Tibial artery (tissue), 4 donors: ENCODE measurements around the gene RIPOR3.
"Not testable (repeated sequence)": the region's sequence is repeated elsewhere in the genome, so short reads cannot be mapped to it uniquely, and the experiment has no call there.

ENCODE experiments used
- DNase-seq, 2 donors: peaks; one replicate each; pipeline ENCODE4 v3.0.0-alpha.2; 2019
- H3K27ac ChIP-seq, 2 donors: fragments of 200-600 bp; sonication (generic) in 1 of 2; 1 replicate in 1 of 2; 2 replicates in 1 of 2; pipeline ENCODE4 v1.5.1; 2018 to 2019; ENCODE audit warnings: mild to moderate bottlenecking in 1 of 2
- H3K27me3 ChIP-seq, 2 donors: fragments of 200-600 bp; sonication (generic) in 1 of 2; one replicate each; pipeline versions ENCODE4 v1.5.1 to v1.6.0; 2016 to 2019
- H3K36me3 ChIP-seq, 3 donors: fragments of 200-600 bp; sonication (generic) in 2 of 3; one replicate each; pipeline ENCODE4 v1.5.1; 2016 to 2019; ENCODE audit warnings: mild to moderate bottlenecking in 2 of 3
- H3K4me1 ChIP-seq, 4 donors: fragments of 200-600 bp; sonication (generic) in 2 of 4; 1 replicate in 3 of 4; 2 replicates in 1 of 4; pipeline ENCODE4 v1.5.1; 2016 to 2019
- H3K4me3 ChIP-seq, 2 donors: fragments of 200-600 bp; sonication (generic) in 1 of 2; 1 replicate in 1 of 2; 2 replicates in 1 of 2; pipeline ENCODE4 v1.5.1; 2018 to 2019; ENCODE audit warnings: mild to moderate bottlenecking in 2 of 2
- H3K9me3 ChIP-seq, 3 donors: fragments of 200-600 bp; sonication (generic) in 1 of 3; one replicate each; pipeline ENCODE4 v1.5.1; 2016 to 2019
- CTCF ChIP-seq, 2 experiments: fragments of 200-600 bp in 1 of 2; fragments of 450-650 bp in 1 of 2; IDR thresholded peaks; one replicate each; pipeline ENCODE4 v1.5.1; 2017 to 2019; ENCODE audit warnings: antibody characterized with exemption in 2 of 2, mild to moderate bottlenecking in 1 of 2, moderate library complexity in 1 of 2
- intact Hi-C: fragments of 100-400 bp; cut with DNase I; formaldehyde crosslinking; loops from one replicate; pipeline ENCODE4 v1.15.0; 2023; ENCODE audit warnings: low total_unique reads

RIPOR3 gene

GRCh38 chr20:50672400-50673145 is 18.8 kb downstream of the RIPOR3 start:
- Histone ChIP-seq H3K4me1 (no peaks in the 10 kb centered on the region), H3K36me3 (no peaks in the 10 kb centered on the region), H3K27ac (no peak overlapping the region), H3K9me3 (no peaks in the 10 kb centered on the region), H3K27me3 (no peaks in the 10 kb centered on the region), H3K4me3 (no peak overlapping the region)
- intact Hi-C loops, result no loop called here
- no peak for DNase-seq
- TF ChIP-seq CTCF (IDR thresholded peaks at IDR 0.05), result no peak

GRCh38 chr20:50671626-50672025 is 19.7 kb downstream of the RIPOR3 start:
- no peaks in the 10 kb centered on the region for H3K9me3 ChIP-seq
- intact Hi-C loops, result no loop called here
- H3K36me3 ChIP-seq, result no peaks in the 10 kb centered on the region
- no peak for DNase-seq
- no peaks in the 10 kb centered on the region for H3K4me1 ChIP-seq
- H3K4me3 ChIP-seq, result no peak overlapping the region
- H3K27me3 ChIP-seq, result no peaks in the 10 kb centered on the region
- no peak for TF ChIP-seq CTCF (IDR thresholded peaks at IDR 0.05)
- H3K27ac ChIP-seq, result no peak overlapping the region

- H3K36me3 ChIP-seq, H3K4me1 ChIP-seq, intact Hi-C loops, H3K9me3 ChIP-seq, DNase-seq, H3K4me3 ChIP-seq, H3K27ac ChIP-seq, H3K27me3 ChIP-seq: not testable (repeated sequence)
Measured at GRCh38 chr20:50671010-50671409, 20.3 kb downstream of the RIPOR3 start.

GRCh38 chr20:50670126-50670862 is 21.0 kb downstream of the RIPOR3 start:
- intact Hi-C loops, result no loop called here
- no peak overlapping the region for H3K4me3 ChIP-seq
- no peak for DNase-seq
- no peak for TF ChIP-seq CTCF (IDR thresholded peaks at IDR 0.05)
- no peaks in the 10 kb centered on the region for H3K36me3 ChIP-seq
- H3K27me3 ChIP-seq, result no peaks in the 10 kb centered on the region
- H3K27ac ChIP-seq, result no peak overlapping the region
- H3K4me1 ChIP-seq, result no peaks in the 10 kb centered on the region
- no peaks in the 10 kb centered on the region for H3K9me3 ChIP-seq

GRCh38 chr20:50668798-50669197 is 22.5 kb downstream of the RIPOR3 start:
- Histone ChIP-seq H3K27ac (no peak overlapping the region), H3K36me3 (no peaks in the 10 kb centered on the region), H3K4me1 (no peaks in the 10 kb centered on the region), H3K27me3 (no peaks in the 10 kb centered on the region), H3K9me3 (no peaks in the 10 kb centered on the region), H3K4me3 (no peak overlapping the region)
- no peak for TF ChIP-seq CTCF (IDR thresholded peaks at IDR 0.05)
- intact Hi-C loops, result no loop called here
- DNase-seq, result no peak

- Histone ChIP-seq H3K27me3 (no peaks in the 10 kb centered on the region), H3K27ac (no peak overlapping the region), H3K36me3 (no peaks in the 10 kb centered on the region), H3K4me1 (no peaks in the 10 kb centered on the region), H3K4me3 (no peak overlapping the region), H3K9me3 (no peaks in the 10 kb centered on the region)
- intact Hi-C loops, result no loop called here
- DNase-seq, result no peak
- TF ChIP-seq CTCF (IDR thresholded peaks at IDR 0.05), result no peak
Measured at GRCh38 chr20:50668326-50668725, 23.0 kb downstream of the RIPOR3 start.
